ENCODE data around the gene CDT1. TPM values are rescaled to one million over a fixed set of nuclear protein-coding genes. Genes with fewer than 3 reads are reported as not detected.

The CDT1 gene
- total RNA-seq, 1 experiment from 2014 or later: 74.1 TPM

DNA sequence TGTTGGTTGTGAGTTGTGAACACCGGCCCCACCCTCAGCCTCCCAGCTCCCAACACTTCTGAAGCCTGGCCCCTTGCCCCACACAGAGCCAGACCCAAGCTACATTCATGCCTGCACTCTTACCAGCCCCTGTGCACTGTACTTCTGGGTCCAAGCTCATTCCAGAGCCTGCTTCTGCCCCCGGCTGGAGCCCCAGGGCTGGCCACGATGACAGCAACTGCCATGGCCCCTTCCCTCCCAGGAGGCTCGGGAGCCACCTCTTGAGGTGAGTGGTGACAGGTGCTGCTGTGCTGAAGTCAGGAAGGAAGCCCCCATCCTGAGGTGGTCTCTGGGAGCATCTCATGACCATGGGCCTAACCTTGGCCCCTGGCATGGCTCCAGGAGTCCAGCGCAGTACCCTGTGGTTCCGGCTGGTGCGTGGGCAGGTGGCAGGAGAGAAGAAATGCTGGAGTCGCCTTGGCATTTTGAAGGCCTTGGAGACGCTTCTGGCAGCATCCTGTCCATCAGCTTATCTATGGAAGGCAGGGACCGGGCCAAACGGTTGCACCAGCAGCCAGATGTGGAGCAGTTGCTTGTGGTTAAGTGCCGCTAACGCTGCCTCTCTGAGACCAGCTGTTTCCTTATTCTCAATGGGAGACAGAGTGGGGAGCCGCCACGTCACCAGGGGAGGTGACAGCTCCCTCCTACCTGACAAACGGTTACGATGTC is 3.9 kb upstream of the CDT1 start:
- no peak overlapping the region for H2BK12ac ChIP-seq (ENCODE audit: insufficient read length, low read depth, low read length)
- H4K5ac ChIP-seq (ENCODE audit: insufficient read length, low read depth, low read length): no peak overlapping the region
- no peak overlapping the region for H4K91ac ChIP-seq (ENCODE audit: insufficient read length, low read depth, low read length)
- no peak overlapping the region for H3K56ac ChIP-seq (ENCODE audit: insufficient read length, low read depth, low read length)
- no peak overlapping the region for H3K27ac ChIP-seq (ENCODE audit: insufficient read length, low read depth, low read length)
- H2AFZ ChIP-seq (ENCODE audit: low read length): no peak overlapping the region
- no peak overlapping the region for H3K27ac Mint-ChIP-seq
- H3K4me1 Mint-ChIP-seq: peaks cover 0 to 3% of the 10 kb centered on the region in 2 experiments; a peak in 1 of 4 replicates
- no peaks in the 10 kb centered on the region for H3K27me3 ChIP-seq (ENCODE audit: insufficient read depth, low read length)
- no peak overlapping the region for H3K4ac ChIP-seq (ENCODE audit: low read depth, low read length)
- H2BK5ac ChIP-seq (ENCODE audit: insufficient read length, low read length): no peak overlapping the region
- no peak overlapping the region for H2BK15ac ChIP-seq (ENCODE audit: low read depth, low read length)
- no peak overlapping the region for H4K8ac ChIP-seq (replicated peaks; ENCODE audit: insufficient read length, low read depth, low read length)
- TF ChIP-seq, protein P1, sequence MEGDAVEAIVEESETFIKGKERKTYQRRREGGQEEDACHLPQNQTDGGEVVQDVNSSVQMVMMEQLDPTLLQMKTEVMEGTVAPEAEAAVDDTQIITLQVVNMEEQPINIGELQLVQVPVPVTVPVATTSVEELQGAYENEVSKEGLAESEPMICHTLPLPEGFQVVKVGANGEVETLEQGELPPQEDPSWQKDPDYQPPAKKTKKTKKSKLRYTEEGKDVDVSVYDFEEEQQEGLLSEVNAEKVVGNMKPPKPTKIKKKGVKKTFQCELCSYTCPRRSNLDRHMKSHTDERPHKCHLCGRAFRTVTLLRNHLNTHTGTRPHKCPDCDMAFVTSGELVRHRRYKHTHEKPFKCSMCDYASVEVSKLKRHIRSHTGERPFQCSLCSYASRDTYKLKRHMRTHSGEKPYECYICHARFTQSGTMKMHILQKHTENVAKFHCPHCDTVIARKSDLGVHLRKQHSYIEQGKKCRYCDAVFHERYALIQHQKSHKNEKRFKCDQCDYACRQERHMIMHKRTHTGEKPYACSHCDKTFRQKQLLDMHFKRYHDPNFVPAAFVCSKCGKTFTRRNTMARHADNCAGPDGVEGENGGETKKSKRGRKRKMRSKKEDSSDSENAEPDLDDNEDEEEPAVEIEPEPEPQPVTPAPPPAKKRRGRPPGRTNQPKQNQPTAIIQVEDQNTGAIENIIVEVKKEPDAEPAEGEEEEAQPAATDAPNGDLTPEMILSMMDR (conservative IDR thresholded peaks at IDR 0.05): no peak
- peaks cover 0 to 6% (median 5%) of the 10 kb centered on the region in 3 experiments; a peak in 4 of 7 replicates for H3K36me3 Mint-ChIP-seq (ENCODE audit: insufficient read depth in 1 of 3, low read depth in 3 of 3)
- H3K4me1 ChIP-seq (ENCODE audit: insufficient read depth, low read length): no peaks in the 10 kb centered on the region
- no CpG with 5 or more reads among the region's 17 CpGs for WGBS (ENCODE audit: extremely low coverage, insufficient read length, low lambda C conversion rate)
- no peaks in the 10 kb centered on the region for H4K20me1 ChIP-seq (ENCODE audit: control insufficient read depth, insufficient read depth, insufficient read length)
- no peak overlapping the region for H2AK5ac ChIP-seq (ENCODE audit: insufficient read length, low read length)
- H3K79me2 ChIP-seq (ENCODE audit: insufficient read depth, low read length): peaks cover 3% of the 10 kb centered on the region; the same call in 1 of the 2 replicates
- no peak overlapping the region for H3K18ac ChIP-seq (ENCODE audit: insufficient read length, low read depth, low read length)
- no peak overlapping the region for H3K4me2 ChIP-seq (ENCODE audit: insufficient read depth, insufficient read length, low read length)
- no peaks in the 10 kb centered on the region for H3K9me3 ChIP-seq (ENCODE audit: control insufficient read depth, low read depth, low read length)
- no peak overlapping the region for H3K4me3 Mint-ChIP-seq
- no peak overlapping the region for H3K14ac ChIP-seq (ENCODE audit: insufficient read depth, low read length)
- DNase-seq: peak; percentile 19
- no peak overlapping the region for H2BK120ac ChIP-seq (ENCODE audit: low read depth, low read length, poor library complexity, severe bottlenecking)
- peaks cover 9% of the 10 kb centered on the region for H3K23me2 ChIP-seq (ENCODE audit: insufficient read length, low read depth, low read length, poor library complexity, severe bottlenecking)
- H3K23ac ChIP-seq (ENCODE audit: insufficient read length, low read depth, low read length): no peak overlapping the region
- H3T11ph ChIP-seq (ENCODE audit: low read length): no peak overlapping the region
- no peak overlapping the region for H3K9ac ChIP-seq (ENCODE audit: extremely low read depth, insufficient read length, low read length)
- peaks cover 2% of the 10 kb centered on the region for H3K79me1 ChIP-seq (ENCODE audit: insufficient read depth, low read depth, low read length, poor library complexity, severe bottlenecking)
- H3K27me3 Mint-ChIP-seq (ENCODE audit: low read depth): peaks cover 4% of the 10 kb centered on the region
- H3K9me3 Mint-ChIP-seq: no peaks in the 10 kb centered on the region
- no peak overlapping the region for H2BK20ac ChIP-seq (ENCODE audit: low read depth, low read length, poor library complexity, severe bottlenecking)

Data from H9 (cell line).